Activated T-cell treated with anti-CD3 and anti-CD28 coated beads, Interleukin-2, amount 50 U/mL, for 4 hours (primary cell): ENCODE measurements around the gene SURF6. TPM values are rescaled to one million over a fixed set of nuclear protein-coding genes. Genes with fewer than 3 reads are reported as not detected.
"Not testable (repeated sequence)": the region's sequence is repeated elsewhere in the genome, so short reads cannot be mapped to it uniquely, and the experiment has no call there.

Experiments used
- ATAC-seq, 2 donors: fragments of 200-7000 bp; cut with Tn5 transposase; one replicate each; pipeline ENCODE4 v1.10.0; 2021
- DNase-seq: peaks from one replicate; pipeline ENCODE4 v3.0.0-alpha.2; 2020
- H3K27me3 Mint-ChIP-seq: one replicate; pipeline ENCODE4 v1.8.0; 2021; ENCODE audit warnings: low read depth, mixed read lengths
- H3K36me3 Mint-ChIP-seq: one replicate; pipeline ENCODE4 v1.8.0; 2022; ENCODE audit warnings: mixed read lengths; ENCODE audit not compliant: insufficient read depth
- H3K4me1 Mint-ChIP-seq: one replicate; pipeline ENCODE4 v1.8.0; 2021; ENCODE audit warnings: low read depth, mixed read lengths
- H3K4me3 Mint-ChIP-seq: one replicate; pipeline ENCODE4 v1.8.0; 2021; ENCODE audit warnings: mild to moderate bottlenecking, moderate library complexity, mixed read lengths
- H3K9me3 Mint-ChIP-seq: one replicate; pipeline ENCODE4 v1.8.0; 2021; ENCODE audit warnings: mixed read lengths
- total RNA-seq, 3 donors: library from RNA; stranded (reverse); gene quantifications; one replicate each; pipeline ENCODE4 v1.2.1, GENCODE V29; 2021

The SURF6 gene
- total RNA-seq, 3 donors from 2014 or later = 56.0 to 61.7 (median 58.5) TPM

GRCh38 chr9:133332381-133332730, 3.6 kb downstream of the SURF6 start:
- Mint-ChIP-seq H3K9me3 (no peaks in the 10 kb centered on the region), H3K36me3 (peaks cover 50% of the 10 kb centered on the region), H3K4me3 (no peak overlapping the region), H3K4me1 (peaks cover 21% of the 10 kb centered on the region), H3K27me3 (no peaks in the 10 kb centered on the region)
- ATAC-seq (no peak), DNase-seq (no peak)

- no peaks in the 10 kb centered on the region for H3K9me3 Mint-ChIP-seq
- peaks cover 20% of the 10 kb centered on the region for H3K4me1 Mint-ChIP-seq
- no peak overlapping the region for H3K4me3 Mint-ChIP-seq
- no peaks in the 10 kb centered on the region for H3K27me3 Mint-ChIP-seq
- ATAC-seq = no peak
- peaks cover 50% of the 10 kb centered on the region for H3K36me3 Mint-ChIP-seq
- no peak for DNase-seq
These were observed 4.2 kb downstream of the SURF6 start for GRCh38 chr9:133331641-133332380.

GRCh38 chr9:133331221-133331620, 4.8 kb downstream of the SURF6 start:
- Mint-ChIP-seq H3K36me3 (peaks cover 50% of the 10 kb centered on the region), H3K9me3 (no peaks in the 10 kb centered on the region), H3K4me1 (peaks cover 19% of the 10 kb centered on the region), H3K4me3 (no peak overlapping the region), H3K27me3 (no peaks in the 10 kb centered on the region)
- ATAC-seq = no peak
- DNase-seq = no peak

DNA sequence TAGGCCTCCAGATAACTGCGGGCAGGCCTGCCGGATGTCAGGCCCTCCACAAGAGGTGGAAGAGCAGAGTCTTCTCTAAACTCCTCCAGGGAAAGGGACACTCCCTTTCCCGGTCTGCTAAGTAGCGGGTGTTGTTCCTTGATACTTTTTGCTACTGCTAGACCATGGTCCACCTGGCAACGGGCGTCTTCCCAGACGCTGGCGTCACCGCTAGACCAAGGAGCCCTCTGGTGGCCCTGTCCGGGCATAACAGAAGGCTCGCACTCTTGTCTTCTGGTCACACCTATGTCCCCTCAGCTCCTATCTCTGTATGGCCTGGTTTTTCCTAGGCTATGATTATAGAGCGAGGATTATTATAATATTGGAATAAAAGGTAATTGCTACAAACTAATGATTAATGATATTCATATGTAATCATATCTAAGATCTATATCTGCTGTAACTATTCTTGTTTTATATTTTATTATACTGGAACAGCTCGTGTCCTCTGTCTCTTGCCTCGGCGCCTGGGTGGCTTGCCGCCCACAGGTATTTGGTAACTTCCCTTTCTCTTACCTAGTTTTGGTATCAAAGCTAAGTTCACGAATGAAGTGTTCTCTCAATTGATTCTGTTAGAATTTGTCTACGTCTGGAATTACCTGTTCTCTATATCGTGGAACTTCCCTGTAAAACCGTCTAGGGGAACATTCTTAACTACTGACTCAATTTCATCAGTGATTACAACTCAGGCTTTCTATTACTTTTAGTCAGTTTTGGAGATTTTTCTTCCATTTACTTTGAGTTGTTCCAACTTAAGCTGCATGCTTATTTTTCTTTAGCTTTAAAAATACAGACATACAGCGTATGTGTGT, 6.5 kb downstream of the SURF6 start:
- not testable (repeated sequence) for ATAC-seq, H3K27me3 Mint-ChIP-seq, DNase-seq, H3K9me3 Mint-ChIP-seq, H3K4me3 Mint-ChIP-seq
- H3K4me1 Mint-ChIP-seq = peaks cover 15% of the 10 kb centered on the region
- peaks cover 44% of the 10 kb centered on the region for H3K36me3 Mint-ChIP-seq

DNA sequence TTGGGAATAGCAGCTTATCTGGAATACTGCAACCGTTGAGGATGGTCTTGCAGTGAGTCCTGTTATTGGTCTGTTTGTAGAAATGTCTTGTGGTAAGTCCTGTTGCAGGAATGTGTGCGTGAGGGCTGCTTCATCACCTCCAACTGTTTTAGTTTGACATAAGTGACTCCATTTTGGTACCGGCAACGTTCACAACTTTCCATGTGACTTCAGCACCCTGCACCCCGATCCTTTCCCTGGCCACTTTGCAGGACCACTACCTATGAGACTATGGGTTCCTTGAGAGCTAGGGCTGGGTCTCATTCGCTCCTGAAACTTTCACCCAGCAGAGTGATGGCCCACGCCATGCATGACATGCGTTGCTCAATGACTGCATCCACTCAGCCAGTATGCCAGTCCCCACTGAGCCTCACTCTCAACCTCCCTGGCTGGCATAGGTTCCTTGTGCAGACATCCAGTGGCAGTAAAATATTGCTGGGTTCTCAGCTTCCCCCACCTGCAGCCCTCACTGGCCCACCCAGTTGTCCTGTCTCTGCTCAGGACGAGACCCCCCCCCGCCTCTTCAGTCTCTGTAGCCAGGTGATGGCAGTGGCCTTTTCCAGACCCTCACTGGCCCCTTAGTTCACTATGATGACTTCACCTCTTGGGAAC, 8.0 kb downstream of the SURF6 start:
- no peak for ATAC-seq
- Mint-ChIP-seq H3K4me1 (peaks cover 5% of the 10 kb centered on the region), H3K27me3 (no peaks in the 10 kb centered on the region), H3K36me3 (peaks cover 31% of the 10 kb centered on the region), H3K4me3 (no peak overlapping the region), H3K9me3 (no peaks in the 10 kb centered on the region)
- no peak for DNase-seq

DNA sequence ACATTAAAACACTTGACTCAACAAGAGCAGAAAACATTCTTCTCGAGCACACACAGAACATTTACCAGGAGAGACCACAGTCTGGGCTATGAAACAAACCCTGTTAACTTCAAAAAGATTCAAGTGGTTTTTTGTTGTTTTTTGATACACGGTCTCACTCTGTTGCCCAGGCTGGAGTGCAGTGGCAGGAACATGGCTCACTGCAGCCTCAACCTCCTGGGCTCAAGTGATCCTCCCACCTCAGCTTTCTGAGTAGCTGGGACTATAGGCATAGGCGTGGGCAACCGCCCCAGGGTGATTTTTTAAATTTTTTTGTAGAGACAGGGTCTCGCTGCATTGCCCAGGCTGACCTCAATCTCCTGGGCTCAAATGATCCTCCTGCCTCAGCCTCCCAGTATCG, 9.0 kb downstream of the SURF6 start:
- peaks cover 24% of the 10 kb centered on the region for H3K36me3 Mint-ChIP-seq

GRCh38 chr9:133323991-133324703, 11.8 kb downstream of the SURF6 start:
- Mint-ChIP-seq H3K9me3 (no peaks in the 10 kb centered on the region), H3K36me3 (peaks cover 9% of the 10 kb centered on the region), H3K27me3 (peaks cover 2% of the 10 kb centered on the region)

More for the DNA sequence above, 9.0 kb downstream of the SURF6 start:
- DNase-seq, H3K9me3 Mint-ChIP-seq, ATAC-seq, H3K4me1 Mint-ChIP-seq, H3K27me3 Mint-ChIP-seq, H3K4me3 Mint-ChIP-seq: not testable (repeated sequence)

GRCh38 chr9:133323211-133323610, 12.8 kb downstream of the SURF6 start:
- Mint-ChIP-seq H3K4me3 (no peak overlapping the region), H3K27me3 (peaks cover 4% of the 10 kb centered on the region), H3K9me3 (no peaks in the 10 kb centered on the region), H3K4me1 (no peaks in the 10 kb centered on the region), H3K36me3 (peaks cover 3% of the 10 kb centered on the region)
- no peak for ATAC-seq
- DNase-seq = no peak

More at GRCh38 chr9:133323991-133324703, 11.8 kb downstream of the SURF6 start:
- DNase-seq = no peak
- ATAC-seq = no peak
- no peaks in the 10 kb centered on the region for H3K4me1 Mint-ChIP-seq
- no peak overlapping the region for H3K4me3 Mint-ChIP-seq

DNA sequence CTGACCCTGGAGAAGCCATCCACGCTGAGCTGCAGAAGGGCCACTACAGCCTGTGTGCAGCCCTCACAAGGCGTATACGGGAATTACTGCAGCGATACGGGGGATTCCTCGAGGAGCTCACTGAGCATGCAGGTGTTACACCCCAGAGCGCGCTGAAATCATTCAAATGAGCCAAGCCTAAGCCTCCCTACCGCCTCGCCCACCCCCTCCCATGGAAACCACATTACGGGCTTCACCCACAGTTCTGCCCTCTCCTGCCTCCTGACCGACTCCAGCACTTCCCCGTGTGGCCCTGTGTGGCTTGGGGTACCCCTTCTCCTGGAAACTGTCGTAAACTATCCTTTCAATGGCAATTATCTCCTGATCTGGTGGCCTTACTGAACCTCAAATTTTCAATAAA, 13.3 kb downstream of the SURF6 start:
- Mint-ChIP-seq H3K36me3 (peaks cover 2% of the 10 kb centered on the region), H3K9me3 (no peaks in the 10 kb centered on the region), H3K4me1 (no peaks in the 10 kb centered on the region), H3K27me3 (peaks cover 4% of the 10 kb centered on the region), H3K4me3 (no peak overlapping the region)
- ATAC-seq = no peak
- DNase-seq = no peak

GRCh38 chr9:133321411-133321935, 14.5 kb downstream of the SURF6 start:
- ATAC-seq (no peak), DNase-seq (no peak)
- Mint-ChIP-seq H3K4me3 (no peak overlapping the region), H3K36me3 (no peaks in the 10 kb centered on the region), H3K9me3 (no peaks in the 10 kb centered on the region), H3K27me3 (peaks cover 4% of the 10 kb centered on the region), H3K4me1 (no peaks in the 10 kb centered on the region)

DNA sequence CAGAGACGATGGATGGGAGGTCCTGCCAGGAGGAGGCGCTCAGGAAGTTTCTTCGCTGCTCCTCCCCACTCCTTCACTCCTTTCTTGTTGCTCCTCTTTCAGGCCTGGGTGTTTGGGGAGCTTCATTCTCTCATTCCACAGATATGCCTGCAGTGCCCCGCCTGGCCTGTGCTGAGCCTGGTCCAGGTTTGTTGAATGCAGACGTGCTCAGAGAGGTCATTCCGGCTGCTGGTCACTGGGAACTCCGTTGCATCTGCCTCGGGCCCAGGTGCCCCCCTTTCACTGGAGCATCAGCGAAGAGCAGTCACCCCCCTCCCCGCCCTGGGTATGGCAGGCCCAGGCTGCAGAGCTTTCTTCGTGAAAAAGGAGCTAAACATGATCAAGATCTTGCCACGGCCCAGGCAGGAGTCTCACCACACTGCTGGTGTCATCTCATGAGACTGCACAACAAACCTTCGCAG, 15.5 kb downstream of the SURF6 start:
- Mint-ChIP-seq H3K4me3 (no peak overlapping the region), H3K9me3 (no peaks in the 10 kb centered on the region), H3K27me3 (peaks cover 5% of the 10 kb centered on the region), H3K36me3 (no peaks in the 10 kb centered on the region), H3K4me1 (no peaks in the 10 kb centered on the region)
- ATAC-seq (no peak), DNase-seq (no peak)

DNA sequence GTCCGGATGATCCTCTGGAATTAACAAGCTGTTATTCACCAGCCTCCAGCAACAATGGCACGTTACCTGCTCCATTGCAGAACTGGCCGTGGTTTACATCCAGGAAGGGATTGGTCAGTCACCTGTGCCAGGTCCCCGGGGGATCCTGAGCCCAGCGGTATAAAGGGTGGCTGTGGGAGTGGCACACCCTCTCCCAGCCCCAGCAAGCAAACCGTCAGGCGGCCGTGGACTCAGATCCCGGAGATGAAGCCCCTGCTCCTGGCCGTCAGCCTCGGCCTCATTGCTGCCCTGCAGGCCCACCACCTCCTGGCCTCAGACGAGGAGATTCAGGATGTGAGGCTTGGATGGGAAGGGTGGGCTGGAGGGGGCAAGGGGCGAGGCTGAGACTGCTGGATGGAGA, 18.4 kb downstream of the SURF6 start:
- not testable (repeated sequence) for H3K4me1 Mint-ChIP-seq, DNase-seq, H3K9me3 Mint-ChIP-seq, ATAC-seq, H3K27me3 Mint-ChIP-seq, H3K36me3 Mint-ChIP-seq, H3K4me3 Mint-ChIP-seq

DNA sequence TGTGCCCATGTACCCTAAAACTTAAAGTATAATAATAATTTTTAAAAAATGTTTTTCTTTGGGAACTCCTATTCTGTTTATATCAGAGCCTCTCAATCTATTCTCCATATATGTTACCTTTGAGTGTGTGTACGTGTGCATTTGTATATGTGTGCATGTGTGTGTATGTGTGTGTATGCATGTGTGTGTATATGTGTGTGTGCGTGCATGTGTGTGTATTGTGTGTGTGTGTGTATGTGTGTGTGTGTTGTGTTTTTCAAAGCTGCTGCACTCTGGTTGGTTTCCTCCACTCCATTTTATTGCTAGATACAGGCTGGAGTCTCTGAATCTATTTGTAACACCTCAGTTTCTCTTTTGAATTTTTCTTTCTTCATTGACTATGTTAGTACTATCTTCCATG, 20.0 kb downstream of the SURF6 start:
- no peak overlapping the region for H3K4me3 Mint-ChIP-seq
- H3K36me3 Mint-ChIP-seq = no peaks in the 10 kb centered on the region
- no peaks in the 10 kb centered on the region for H3K4me1 Mint-ChIP-seq
- ATAC-seq (no peak), DNase-seq (no peak)
- H3K27me3 Mint-ChIP-seq = peaks cover 5% of the 10 kb centered on the region
- no peaks in the 10 kb centered on the region for H3K9me3 Mint-ChIP-seq

GRCh38 chr9:133309608-133310007, 26.4 kb downstream of the SURF6 start:
- Mint-ChIP-seq H3K27me3 (peaks cover 19% of the 10 kb centered on the region), H3K9me3 (no peaks in the 10 kb centered on the region), H3K4me3 (no peak overlapping the region), H3K4me1 (no peaks in the 10 kb centered on the region), H3K36me3 (no peaks in the 10 kb centered on the region)
- ATAC-seq (no peak), DNase-seq (no peak)
